KOPT-K1 (cell line): Measurements from ENCODE around the gene GMIP.
A peak's percentile ranks its signal among the peaks of the same experiment; 100 is the strongest.

Experiments
- H3K27ac ChIP-seq: fragments of 200-600 bp; sonication (generic); 2 replicates; pipeline ENCODE4 v1.5.1; 2016; ENCODE audit warnings: antibody characterized with exemption, mild to moderate bottlenecking, low read depth, low read length; ENCODE audit not compliant: poor library complexity, severe bottlenecking
- H3K36me3 ChIP-seq: fragments of 200-600 bp; sonication (generic); 2 replicates; pipeline ENCODE4 v1.5.1; 2017; ENCODE audit warnings: antibody characterized with exemption, mild to moderate bottlenecking, low read length, moderate library complexity; ENCODE audit not compliant: insufficient read depth
- H3K9me3 ChIP-seq: fragments of 200-600 bp; sonication (generic); 2 replicates; pipeline ENCODE4 v1.5.1; 2017; ENCODE audit warnings: antibody characterized with exemption, low read length, mild to moderate bottlenecking; ENCODE audit not compliant: insufficient read depth, poor library complexity, severe bottlenecking

The GMIP gene

DNA sequence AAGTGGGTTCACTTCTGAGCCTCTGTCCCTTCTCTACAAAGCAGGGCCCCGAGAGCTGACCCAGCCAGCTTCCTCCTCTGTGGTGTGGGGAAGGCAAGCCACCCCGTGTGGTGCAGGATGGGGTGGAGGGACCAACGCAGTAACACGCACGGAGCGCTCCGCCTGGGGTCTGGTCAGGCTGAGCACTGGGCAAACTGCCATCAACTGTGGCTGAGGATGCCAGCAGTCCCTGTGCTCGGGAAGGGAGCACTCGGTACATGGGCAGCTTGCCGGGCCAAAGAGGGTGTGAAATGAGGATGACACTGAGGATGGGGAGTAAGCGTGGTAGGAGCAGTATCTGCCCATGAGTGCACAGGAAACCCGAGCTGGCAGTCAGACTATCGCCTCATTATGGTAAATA is 7.6 kb upstream of the GMIP start:
- peaks cover 99% of the 10 kb centered on the region for H3K36me3 ChIP-seq
- H3K27ac ChIP-seq = no peak overlapping the region

GRCh38 chr19:19650331-19650730 is 6.9 kb upstream of the GMIP start:
- peaks cover 99% of the 10 kb centered on the region for H3K36me3 ChIP-seq
- H3K27ac ChIP-seq = no peak overlapping the region
- H3K9me3 ChIP-seq = no peaks in the 10 kb centered on the region

More for the DNA sequence above, 7.6 kb upstream of the GMIP start:
- H3K9me3 ChIP-seq = no peaks in the 10 kb centered on the region

DNA sequence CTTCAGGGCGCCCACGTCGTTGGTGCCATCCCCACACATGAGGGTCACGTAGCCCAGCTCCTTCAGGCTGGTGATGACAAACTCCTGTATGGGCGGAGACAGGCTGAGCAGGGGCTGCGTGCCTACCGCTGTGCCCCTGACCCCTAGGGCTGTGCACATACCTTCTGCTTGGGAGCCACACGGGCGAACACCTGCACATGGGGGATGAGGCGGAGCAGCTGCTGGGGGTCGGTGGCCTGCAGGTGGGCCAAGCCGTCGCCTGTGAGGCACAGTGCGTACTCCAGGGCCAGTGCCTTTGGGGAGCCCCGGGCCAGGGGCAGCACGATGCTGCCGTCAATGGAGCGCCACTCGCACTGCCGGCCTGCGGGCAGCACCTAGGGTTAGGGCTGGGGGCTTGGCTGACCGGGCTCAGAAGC is 6.1 kb upstream of the GMIP start:
- Histone ChIP-seq H3K27ac (no peak overlapping the region), H3K36me3 (peaks cover 99% of the 10 kb centered on the region), H3K9me3 (no peaks in the 10 kb centered on the region)

GRCh38 chr19:19649155-19649554 is 5.7 kb upstream of the GMIP start:
- Histone ChIP-seq H3K27ac (no peak overlapping the region), H3K36me3 (peaks cover 99% of the 10 kb centered on the region), H3K9me3 (no peaks in the 10 kb centered on the region)

GRCh38 chr19:19647037-19647835 is 3.8 kb upstream of the GMIP start:
- Histone ChIP-seq H3K36me3 (peaks cover 81% of the 10 kb centered on the region), H3K9me3 (no peaks in the 10 kb centered on the region), H3K27ac (no peak overlapping the region)

- Histone ChIP-seq H3K36me3 (peaks cover 68% of the 10 kb centered on the region), H3K9me3 (no peaks in the 10 kb centered on the region), H3K27ac (no peak overlapping the region)
Observed at GRCh38 chr19:19645233-19645870, 1.9 kb upstream of the GMIP start.

- H3K36me3 ChIP-seq = peaks cover 59% of the 10 kb centered on the region
- peak overlapping the region; percentile 75 for H3K27ac ChIP-seq
- no peaks in the 10 kb centered on the region for H3K9me3 ChIP-seq
Observed at GRCh38 chr19:19644054-19644388, 564 bp upstream of the GMIP start.

GRCh38 chr19:19642506-19643157 is 825 bp downstream of the GMIP start:
- peaks cover 50% of the 10 kb centered on the region for H3K36me3 ChIP-seq
- peak overlapping the region; percentile 75 for H3K27ac ChIP-seq
- H3K9me3 ChIP-seq = no peaks in the 10 kb centered on the region

- no peak overlapping the region for H3K27ac ChIP-seq
- peaks cover 57% of the 10 kb centered on the region for H3K36me3 ChIP-seq
- no peaks in the 10 kb centered on the region for H3K9me3 ChIP-seq
Observed at GRCh38 chr19:19637523-19638251, 5.8 kb downstream of the GMIP start.

GRCh38 chr19:19637186-19637522 is 6.3 kb downstream of the GMIP start:
- Histone ChIP-seq H3K9me3 (no peaks in the 10 kb centered on the region), H3K27ac (no peak overlapping the region), H3K36me3 (peaks cover 62% of the 10 kb centered on the region)

- Histone ChIP-seq H3K9me3 (no peaks in the 10 kb centered on the region), H3K36me3 (peaks cover 63% of the 10 kb centered on the region), H3K27ac (no peak overlapping the region)
Observed at GRCh38 chr19:19636573-19637185, 6.8 kb downstream of the GMIP start.

GRCh38 chr19:19635313-19635702 is 8.1 kb downstream of the GMIP start:
- no peak overlapping the region for H3K27ac ChIP-seq

DNA sequence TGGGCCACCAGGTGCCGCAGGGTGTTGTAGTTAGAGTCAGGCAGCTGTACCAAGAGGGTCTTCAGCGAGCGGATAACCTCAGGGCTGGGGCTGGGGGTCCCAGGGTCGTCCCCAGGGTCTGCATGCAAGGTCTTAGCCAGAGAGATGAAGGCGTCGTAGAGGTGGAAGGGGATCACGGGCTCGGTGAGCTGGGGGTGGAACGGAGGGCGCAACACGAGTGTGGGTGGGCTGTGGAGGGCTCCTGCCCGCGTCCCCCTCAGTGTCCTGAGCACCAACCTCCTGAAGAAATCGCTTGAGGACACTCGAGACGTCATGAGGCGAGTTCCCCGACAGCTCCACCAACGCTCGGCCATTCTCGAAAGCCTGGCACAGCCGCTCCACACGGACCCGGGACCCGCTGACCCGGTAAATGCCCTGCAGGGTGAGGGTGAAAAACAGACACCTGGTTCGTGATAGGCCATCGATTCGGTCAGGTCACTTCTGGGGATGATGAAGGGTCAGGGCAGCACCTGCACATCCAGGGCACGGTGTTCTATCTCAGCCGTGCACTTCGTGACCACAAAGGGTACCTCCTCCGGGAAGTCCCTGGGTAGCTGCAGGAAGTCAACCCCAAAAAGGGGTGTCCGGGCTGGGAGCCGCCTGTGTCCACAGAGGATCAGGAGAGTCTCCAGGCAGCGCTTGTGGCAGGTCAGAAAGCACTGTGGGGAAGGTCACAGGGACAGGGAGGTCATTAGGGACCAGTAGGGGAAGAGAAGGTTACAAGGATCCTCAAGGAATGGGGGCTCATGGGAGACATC is 8.7 kb downstream of the GMIP start:
- H3K36me3 ChIP-seq = peaks cover 64% of the 10 kb centered on the region
- no peaks in the 10 kb centered on the region for H3K9me3 ChIP-seq
- no peak overlapping the region for H3K27ac ChIP-seq

More at GRCh38 chr19:19635313-19635702, 8.1 kb downstream of the GMIP start:
- Histone ChIP-seq H3K36me3 (peaks cover 63% of the 10 kb centered on the region), H3K9me3 (no peaks in the 10 kb centered on the region)
